HCT116 (cell line): ENCODE measurements around the gene PCDH9. TPM values are rescaled to one million over a fixed set of nuclear protein-coding genes. Genes with fewer than 3 reads are reported as not detected.
"Not testable (repeated sequence)": the region's sequence is repeated elsewhere in the genome, so short reads cannot be mapped to it uniquely, and the experiment has no call there.

ENCODE experiments used
- ATAC-seq: fragments of 200-7000 bp; cut with Tn5 transposase; 2 replicates; pipeline ENCODE4 v1.9.1; 2020; ENCODE audit warnings: mild to moderate bottlenecking, moderate library complexity
- BruUV-seq: library from RNA; stranded (reverse); fragments of 400-500 nt; replicated peaks from 2 replicates; lab custom pipeline; 2021; lab: Mats Ljungman, UMichigan
- CTCF ChIA-PET: fragments of 300-600 bp; sonication (Branson Sonifier 250); formaldehyde crosslinking; loops from one replicate; lab custom pipeline; 2021; ENCODE audit warnings: antibody characterized with exemption; lab: Charles Lee
- POLR2A ChIA-PET: fragments of 300-600, 350-600 bp; sonication (Branson Sonifier 250); formaldehyde crosslinking; loops from one replicate; lab custom pipeline; 2021; ENCODE audit warnings: antibody characterized with exemption; lab: Charles Lee
- RAD21 ChIA-PET, 2 experiments: fragments of 300-600 bp; sonication (Branson Sonifier 250); formaldehyde crosslinking; loops; one replicate each; lab custom pipeline; 2023; ENCODE audit warnings: low total read pairs in 2 of 2; ENCODE audit not compliant: uncharacterized antibody in 2 of 2, unreplicated experiment in 2 of 2, low non-redundant PET in 1 of 2; lab: Charles Lee
- DNase-seq: peaks from one replicate; pipeline ENCODE4 v3.0.0-alpha.2; 2010; ENCODE audit warnings: low read depth, low spot score
- H2AFZ ChIP-seq: fragments of 200-600 bp; shearing (Covaris generic), sonication (generic); 2 replicates; pipeline ENCODE4 v1.6.1; 2017; ENCODE audit warnings: low read depth, mixed run types, mixed read lengths, antibody characterized with exemption, low read length; ENCODE audit not compliant: poor library complexity, severe bottlenecking
- H3K27ac ChIP-seq: 2 replicates; pipeline ENCODE4 v1.5.1; 2012; ENCODE audit warnings: low read depth, low read length
- H3K27me3 ChIP-seq: fragments of 200-600 bp; sonication (generic); 2 replicates; pipeline ENCODE4 v1.6.1; 2016; ENCODE audit warnings: mixed run types, low read length, mixed read lengths; ENCODE audit not compliant: insufficient read depth
- H3K36me3 ChIP-seq, 2 experiments: fragments of 200-500 bp in 1 of 2; fragments of 200-600 bp in 1 of 2; sonication (Bioruptor generic) in 1 of 2; sonication (generic) in 1 of 2; 2 replicates each; pipeline versions ENCODE4 v1.5.1 to v1.6.1; 2014 to 2016; ENCODE audit warnings: low read length in 2 of 2, inconsistent platforms in 1 of 2, mixed read lengths in 1 of 2, mixed run types in 1 of 2; ENCODE audit not compliant: insufficient read depth in 2 of 2, control insufficient read depth in 1 of 2
- H3K4me1 ChIP-seq, 2 experiments: fragments of 200-600 bp in 1 of 2; sonication (generic) in 1 of 2; 2 replicates each; pipeline versions ENCODE4 v1.5.1 to v1.6.1; 2012 to 2017; ENCODE audit warnings: low read length in 2 of 2, inconsistent platforms in 1 of 2, mild to moderate bottlenecking in 1 of 2, mixed read lengths in 1 of 2, mixed run types in 1 of 2, moderate library complexity in 1 of 2; ENCODE audit not compliant: insufficient read depth in 2 of 2, control insufficient read depth in 1 of 2
- H3K4me2 ChIP-seq: fragments of 200-600 bp; sonication (generic); 2 replicates; pipeline ENCODE4 v1.6.1; 2017; ENCODE audit warnings: mixed run types, low read length, mixed read lengths
- H3K4me3 ChIP-seq, 2 experiments: fragments of 200-600 bp in 1 of 2; sonication (generic) in 1 of 2; replicated peaks in 1 of 2; 2 replicates each; pipeline ENCODE4 v1.5.1; 2011 to 2016; ENCODE audit warnings: low read length in 2 of 2, control low read depth in 1 of 2, low read depth in 1 of 2, mild to moderate bottlenecking in 1 of 2, mixed read lengths in 1 of 2, mixed run types in 1 of 2
- H3K79me2 ChIP-seq: fragments of 200-600 bp; sonication (generic); 2 replicates; pipeline ENCODE4 v1.6.1; 2017; ENCODE audit warnings: mild to moderate bottlenecking, mixed run types, low read length, moderate library complexity, mixed read lengths; ENCODE audit not compliant: insufficient read depth
- H3K9ac ChIP-seq: fragments of 200-600 bp; sonication (generic); 2 replicates; pipeline ENCODE4 v1.6.1; 2016; ENCODE audit warnings: low read length, mixed read lengths
- H3K9me2 ChIP-seq: fragments of 200-600 bp; sonication (generic), shearing (Covaris generic); 2 replicates; pipeline ENCODE4 v1.6.1; 2017; ENCODE audit warnings: mixed run types, mild to moderate bottlenecking, moderate library complexity; ENCODE audit not compliant: insufficient read depth
- H3K9me3 ChIP-seq, 2 experiments: fragments of 200-500 bp in 1 of 2; fragments of 200-600 bp in 1 of 2; sonication (Bioruptor generic) in 1 of 2; sonication (generic) in 1 of 2; 2 replicates each; pipeline ENCODE4 v1.6.1; 2014 to 2017; ENCODE audit warnings: low read length in 2 of 2, mixed read lengths in 2 of 2, inconsistent platforms in 1 of 2, low read depth in 1 of 2, mild to moderate bottlenecking in 1 of 2, mixed run types in 1 of 2, moderate library complexity in 1 of 2; ENCODE audit not compliant: control insufficient read depth in 1 of 2, insufficient read depth in 1 of 2
- H4K20me1 ChIP-seq: fragments of 200-600 bp; sonication (generic), shearing (Covaris generic); 2 replicates; pipeline ENCODE4 v1.6.1; 2017; ENCODE audit warnings: mixed run types, mild to moderate bottlenecking, moderate library complexity; ENCODE audit not compliant: insufficient read depth
- ATF3 ChIP-seq: IDR thresholded peaks from 2 replicates; pipeline ENCODE4 v1.6.1; 2012
- CBX3 ChIP-seq: IDR thresholded peaks from 2 replicates; pipeline ENCODE4 v1.6.1; 2012; ENCODE audit warnings: low read depth
- CTCF ChIP-seq, 3 experiments: fragments of 200-600 bp in 1 of 3; sonication (generic) in 1 of 3; IDR thresholded peaks in 2 of 3; conservative IDR thresholded peaks in 1 of 3; 2 replicates each; pipeline ENCODE4 v1.5.1; 2012 to 2017; ENCODE audit warnings: low read depth in 2 of 3, low read length in 2 of 3, antibody characterized with exemption in 1 of 3, borderline replicate concordance in 1 of 3, control low read depth in 1 of 3, mild to moderate bottlenecking in 1 of 3, mixed read lengths in 1 of 3, mixed run types in 1 of 3, moderate library complexity in 1 of 3; ENCODE audit not compliant: insufficient read depth in 1 of 3
- EGR1 ChIP-seq: IDR thresholded peaks from 2 replicates; pipeline ENCODE4 v1.6.1; 2012; ENCODE audit warnings: low read depth
- ELF1 ChIP-seq: IDR thresholded peaks from 2 replicates; pipeline ENCODE4 v1.6.1; 2012; ENCODE audit warnings: low read depth, borderline replicate concordance
- FOSL1 ChIP-seq: IDR thresholded peaks from 2 replicates; pipeline ENCODE4 v1.6.1; 2012; ENCODE audit warnings: low read depth
- JUND ChIP-seq: IDR thresholded peaks from 2 replicates; pipeline ENCODE4 v1.6.1; 2012
- POLR2AphosphoS5 ChIP-seq: IDR thresholded peaks from 2 replicates; pipeline ENCODE4 v1.6.1; 2011; ENCODE audit warnings: mild to moderate bottlenecking, low read depth, low read length, moderate library complexity
- TCF7L2 ChIP-seq: IDR thresholded peaks from 2 replicates; pipeline ENCODE4 v1.7.0; 2011; ENCODE audit warnings: borderline replicate concordance, inconsistent platforms; ENCODE audit not compliant: insufficient read depth, insufficient read length; ENCODE audit errors: extremely low read depth
- YY1 ChIP-seq: IDR thresholded peaks from 2 replicates; pipeline ENCODE4 v1.6.1; 2011; ENCODE audit warnings: low read length, low read depth, moderate library complexity, mild to moderate bottlenecking; ENCODE audit not compliant: insufficient replicate concordance; ENCODE audit errors: extremely low read depth
- ZBTB33 ChIP-seq: IDR thresholded peaks from 2 replicates; pipeline ENCODE4 v1.6.1; 2011; ENCODE audit warnings: mild to moderate bottlenecking, low read length, moderate library complexity; ENCODE audit not compliant: insufficient replicate concordance; ENCODE audit errors: extremely low read depth
- intact Hi-C: fragments of 100-400 bp; cut with micrococcal nuclease; formaldehyde crosslinking; loops from 2 replicates; pipeline ENCODE4 v1.10.0; 2022
- total RNA-seq: library from RNA; stranded (reverse); gene quantifications from one replicate; pipeline ENCODE4 v1.2.1, GENCODE V29; 2021; ENCODE audit not compliant: unreplicated experiment

PCDH9 gene
- total RNA-seq, 1 experiment from 2014 or later, result 0.02 TPM

- BruUV-seq, H3K4me2 ChIP-seq, CTCF ChIA-PET, POLR2A ChIA-PET, H3K9me3 ChIP-seq, H4K20me1 ChIP-seq, H3K9ac ChIP-seq, H3K4me3 ChIP-seq, intact Hi-C loops, H3K9me2 ChIP-seq, RAD21 ChIA-PET, H3K27ac ChIP-seq, H3K4me1 ChIP-seq, H3K36me3 ChIP-seq, ATAC-seq, DNase-seq, H2AFZ ChIP-seq, H3K27me3 ChIP-seq, H3K79me2 ChIP-seq: not testable (repeated sequence)
These were observed 943.3 kb downstream of the PCDH9 start for GRCh38 chr13:66286806-66287205.

- Histone ChIP-seq H3K4me3 (no peak overlapping the region), H3K9me3 (no peaks in the 10 kb centered on the region), H3K9ac (no peak overlapping the region), H3K36me3 (no peaks in the 10 kb centered on the region), H3K79me2 (no peaks in the 10 kb centered on the region), H3K9me2 (no peaks in the 10 kb centered on the region), H3K4me1 (no peaks in the 10 kb centered on the region), H4K20me1 (no peaks in the 10 kb centered on the region), H3K27me3 (no peaks in the 10 kb centered on the region), H3K27ac (no peak overlapping the region), H3K4me2 (no peak overlapping the region), H2AFZ (no peak overlapping the region)
- POLR2A ChIA-PET, result no interaction called here
- RAD21 ChIA-PET, result no interaction called here
- CTCF ChIA-PET, result no interaction called here
- intact Hi-C loops, result no loop called here
- ATAC-seq (no peak), DNase-seq (no peak)
- TF ChIP-seq CBX3, result no peak
- no peak for TF ChIP-seq YY1
- no peak for TF ChIP-seq ELF1
- no peak for TF ChIP-seq POLR2AphosphoS5
- TF ChIP-seq CTCF (IDR thresholded peaks at IDR 0.05 in 2 of 3, conservative IDR thresholded peaks at IDR 0.05 in 1 of 3; ENCODE audit: borderline replicate concordance in 1 of 3, insufficient read depth in 1 of 3, low read depth in 2 of 3, low read length in 2 of 3), result no peak
- no peak for TF ChIP-seq EGR1
- TF ChIP-seq FOSL1, result no peak
- no peak for TF ChIP-seq JUND
- TF ChIP-seq ATF3, result no peak
- no peak for TF ChIP-seq ZBTB33
- no peak for TF ChIP-seq TCF7L2
- no TSS peak for BruUV-seq
These were observed 954.7 kb downstream of the PCDH9 start for GRCh38 chr13:66275416-66275815.
